H1 (cell line): Measurements from ENCODE around the gene CCDC88C. TPM values are rescaled to one million over a fixed set of nuclear protein-coding genes. Genes with fewer than 3 reads are reported as not detected.

Source experiments
- E2F6 ChIP-seq: IDR thresholded peaks from 2 replicates; pipeline ENCODE4 v1.6.1; 2012; ENCODE audit warnings: inconsistent platforms
- EGR1 ChIP-seq: IDR thresholded peaks from 2 replicates; pipeline ENCODE4 v1.6.1; 2011; ENCODE audit warnings: low read depth, low read length, borderline replicate concordance
- HDAC2 ChIP-seq, 2 experiments: fragments of 300-600 bp in 1 of 2; sonication (generic) in 1 of 2; IDR thresholded peaks; 2 replicates each; pipeline ENCODE4 v1.6.1; 2011 to 2012; ENCODE audit warnings: low read depth in 2 of 2, low read length in 2 of 2, mild to moderate bottlenecking in 2 of 2, moderate library complexity in 2 of 2, borderline replicate concordance in 1 of 2, inconsistent platforms in 1 of 2
- JUN ChIP-seq: IDR thresholded peaks from 2 replicates; pipeline ENCODE4 v1.6.1; 2011; ENCODE audit warnings: low read depth, mild to moderate bottlenecking, improper control_type of control experiment, low read length
- SIN3A ChIP-seq, 2 experiments: IDR thresholded peaks in 1 of 2; conservative IDR thresholded peaks in 1 of 2; 2 replicates each; pipeline ENCODE4 v1.6.1; 2011 to 2012; ENCODE audit warnings: low read length in 2 of 2, improper control_type of control experiment in 1 of 2, low read depth in 1 of 2, mild to moderate bottlenecking in 1 of 2
- TAF1 ChIP-seq: IDR thresholded peaks from 2 replicates; pipeline ENCODE4 v1.6.1; 2011; ENCODE audit warnings: mild to moderate bottlenecking, low read depth, low read length
- polyA plus RNA-seq, 7 experiments: library from polyadenylated mRNA; depleted of rRNA in 3 of 7; stranded (reverse) in 5 of 7; unstranded in 2 of 7; fragments of >200 nt in 5 of 7; fragments of 200-250 nt in 2 of 7; gene quantifications; 1 replicate in 5 of 7; 2 replicates in 1 of 7; 4 replicates in 1 of 7; pipeline versions ENCODE4 v1.2.1 to v1.2.3, GENCODE V29; 2011 to 2013; ENCODE audit warnings: missing spikeins in 2 of 7, mixed read lengths in 2 of 7
- total RNA-seq: library from RNA; stranded (reverse); fragmentation: NEBNext Ultra II Directional; extraction: Animal tissue kit (Norgen Biotek cat#: 25700); gene quantifications from 2 replicates; pipeline ENCODE4 v1.2.1, GENCODE V29; 2021

CCDC88C gene
- total and polyA plus RNA-seq, 2 of the 8 experiments (the other 6 are each of a cell fraction or from before 2014, with no cell fraction given) = 10.3 to 57.7 TPM

GRCh38 chr14:91317381-91318308 lies 100.0 kb downstream of the CCDC88C start (continued):
- no peak for TF ChIP-seq HDAC2 (IDR thresholded peaks at IDR 0.05; ENCODE audit: borderline replicate concordance in 1 of 2, low read depth in 2 of 2, low read length in 2 of 2)
- no peak for TF ChIP-seq E2F6
- TF ChIP-seq SIN3A (conservative IDR thresholded peaks at IDR 0.05 in 1 of 2, IDR thresholded peaks at IDR 0.05 in 1 of 2; ENCODE audit: low read depth in 1 of 2, low read length in 2 of 2) = no peak
- TF ChIP-seq EGR1 = no peak
- TF ChIP-seq TAF1 = no peak
- no peak for TF ChIP-seq JUN
